Lower lobe of right lung (tissue), 2 donors: ENCODE measurements around the gene GCKR. TPM values are rescaled to one million over a fixed set of nuclear protein-coding genes. Genes with fewer than 3 reads are reported as not detected.
"Not testable (repeated sequence)": the region's sequence is repeated elsewhere in the genome, so short reads cannot be mapped to it uniquely, and the experiment has no call there.

ENCODE experiments used
- ATAC-seq, 2 donors: fragments of 200-7000 bp; cut with Tn5 transposase; one replicate each; pipeline ENCODE4 v1.9.1; 2020 to 2022; ENCODE audit warnings: mild to moderate bottlenecking in 2 of 2, moderate library complexity in 2 of 2
- DNase-seq: peaks from one replicate; pipeline ENCODE4 v3.0.0-alpha.2; 2020
- H3K27ac ChIP-seq: fragments of 200-600 bp; one replicate; pipeline ENCODE4 v1.8.0; 2022
- H3K27me3 ChIP-seq: fragments of 200-600 bp; one replicate; pipeline ENCODE4 v1.8.0; 2022; ENCODE audit warnings: low read depth
- H3K36me3 ChIP-seq: fragments of 200-600 bp; one replicate; pipeline ENCODE4 v1.8.0; 2022; ENCODE audit warnings: mild to moderate bottlenecking
- H3K4me1 ChIP-seq: fragments of 200-600 bp; one replicate; pipeline ENCODE4 v1.8.0; 2022
- H3K4me3 ChIP-seq: fragments of 200-600 bp; one replicate; pipeline ENCODE4 v1.8.0; 2022; ENCODE audit warnings: mild to moderate bottlenecking
- H3K9me3 ChIP-seq: fragments of 200-600 bp; one replicate; pipeline ENCODE4 v1.8.0; 2022
- CTCF ChIP-seq: fragments of 200-600 bp; IDR thresholded peaks from one replicate; pipeline ENCODE4 v1.8.0; 2022; ENCODE audit warnings: antibody characterized with exemption, mild to moderate bottlenecking
- intact Hi-C: fragments of 100-400 bp; cut with DNase I; formaldehyde crosslinking; loops from one replicate; pipeline ENCODE4 v1.11.0; 2022
- total RNA-seq: library from RNA; stranded (reverse); fragmentation: NEBNext Ultra II Directional; extraction: Animal tissue kit (Norgen Biotek cat#: 25700); gene quantifications from one replicate; pipeline ENCODE4 v1.2.1, GENCODE V29; 2021
- donor health status: DM: no; HTN: yes; CAD: no; lungs with severe emphysema.

The GCKR gene
- total RNA-seq, 1 donor from 2014 or later = 0.44 TPM

- peaks cover 4% of the 10 kb centered on the region for H3K27me3 ChIP-seq
- ATAC-seq = no peak
- H3K4me1 ChIP-seq = no peaks in the 10 kb centered on the region
- no peaks in the 10 kb centered on the region for H3K36me3 ChIP-seq
- no peaks in the 10 kb centered on the region for H3K9me3 ChIP-seq
- intact Hi-C loops = no loop called here
- no peak overlapping the region for H3K4me3 ChIP-seq
- no peak overlapping the region for H3K27ac ChIP-seq
- DNase-seq = no peak
- no peak for TF ChIP-seq CTCF
These were observed 30.5 kb downstream of the GCKR start for GRCh38 chr2:27527182-27527581.

- Histone ChIP-seq H3K9me3 (no peaks in the 10 kb centered on the region), H3K27ac (no peak overlapping the region), H3K36me3 (no peaks in the 10 kb centered on the region), H3K27me3 (no peaks in the 10 kb centered on the region), H3K4me1 (no peaks in the 10 kb centered on the region), H3K4me3 (no peak overlapping the region)
- DNase-seq (no peak), ATAC-seq (no peak)
- no peak for TF ChIP-seq CTCF
- intact Hi-C loops = no loop called here
These were observed 35.3 kb downstream of the GCKR start for GRCh38 chr2:27531983-27532382.

- Histone ChIP-seq H3K4me3 (no peak overlapping the region), H3K9me3 (no peaks in the 10 kb centered on the region), H3K27ac (no peak overlapping the region), H3K27me3 (no peaks in the 10 kb centered on the region), H3K4me1 (no peaks in the 10 kb centered on the region), H3K36me3 (no peaks in the 10 kb centered on the region)
- intact Hi-C loops = no loop called here
- ATAC-seq (no peak), DNase-seq (no peak)
- no peak for TF ChIP-seq CTCF
These were observed 40.6 kb downstream of the GCKR start for GRCh38 chr2:27537287-27537686.

- ATAC-seq = not testable (repeated sequence)
These were observed 42.3 kb downstream of the GCKR start for GRCh38 chr2:27538839-27539450.

GRCh38 chr2:27539649-27540048 lies 43.0 kb downstream of the GCKR start:
- H3K9me3 ChIP-seq, H3K36me3 ChIP-seq, H3K4me3 ChIP-seq, ATAC-seq, H3K27ac ChIP-seq, H3K27me3 ChIP-seq, intact Hi-C loops, H3K4me1 ChIP-seq, DNase-seq: not testable (repeated sequence)

More at GRCh38 chr2:27538839-27539450, 42.3 kb downstream of the GCKR start:
- H3K9me3 ChIP-seq, H3K36me3 ChIP-seq, intact Hi-C loops, H3K4me1 ChIP-seq, H3K4me3 ChIP-seq, H3K27ac ChIP-seq, H3K27me3 ChIP-seq, DNase-seq: not testable (repeated sequence)

- ATAC-seq (no peak), DNase-seq (no peak)
- Histone ChIP-seq H3K27me3 (no peaks in the 10 kb centered on the region), H3K36me3 (no peaks in the 10 kb centered on the region), H3K4me3 (no peak overlapping the region), H3K4me1 (no peaks in the 10 kb centered on the region), H3K27ac (no peak overlapping the region), H3K9me3 (peaks cover 3% of the 10 kb centered on the region)
- TF ChIP-seq CTCF = no peak
- intact Hi-C loops = no loop called here
These were observed 47.6 kb downstream of the GCKR start for GRCh38 chr2:27544143-27544821.
